OCI-LY3 (cell line): ENCODE data around the gene LTBP4.

ENCODE experiments used
- CTCF ChIP-seq: fragments of 200-600, 300-600 bp; sonication (generic); IDR thresholded peaks from 2 replicates; pipeline ENCODE4 v1.5.1; 2014; ENCODE audit warnings: antibody characterized with exemption, low read length, low read depth
- EZH2phosphoT487 ChIP-seq: fragments of 200-600 bp; shearing (Covaris generic); IDR thresholded peaks from 2 replicates; pipeline ENCODE4 v1.6.1; 2018; ENCODE audit warnings: antibody characterized with exemption, mixed run types, low read depth

GRCh38 chr19:40613690-40614621, 12.8 kb downstream of the LTBP4 start:
- TF ChIP-seq CTCF (no peak), EZH2phosphoT487 (no peak)
